ENCODE measurements around the gene C1QTNF3.
"Not testable (repeated sequence)": the region's sequence is repeated elsewhere in the genome, so short reads cannot be mapped to it uniquely, and the experiment has no call there.

The C1QTNF3 gene

DNA sequence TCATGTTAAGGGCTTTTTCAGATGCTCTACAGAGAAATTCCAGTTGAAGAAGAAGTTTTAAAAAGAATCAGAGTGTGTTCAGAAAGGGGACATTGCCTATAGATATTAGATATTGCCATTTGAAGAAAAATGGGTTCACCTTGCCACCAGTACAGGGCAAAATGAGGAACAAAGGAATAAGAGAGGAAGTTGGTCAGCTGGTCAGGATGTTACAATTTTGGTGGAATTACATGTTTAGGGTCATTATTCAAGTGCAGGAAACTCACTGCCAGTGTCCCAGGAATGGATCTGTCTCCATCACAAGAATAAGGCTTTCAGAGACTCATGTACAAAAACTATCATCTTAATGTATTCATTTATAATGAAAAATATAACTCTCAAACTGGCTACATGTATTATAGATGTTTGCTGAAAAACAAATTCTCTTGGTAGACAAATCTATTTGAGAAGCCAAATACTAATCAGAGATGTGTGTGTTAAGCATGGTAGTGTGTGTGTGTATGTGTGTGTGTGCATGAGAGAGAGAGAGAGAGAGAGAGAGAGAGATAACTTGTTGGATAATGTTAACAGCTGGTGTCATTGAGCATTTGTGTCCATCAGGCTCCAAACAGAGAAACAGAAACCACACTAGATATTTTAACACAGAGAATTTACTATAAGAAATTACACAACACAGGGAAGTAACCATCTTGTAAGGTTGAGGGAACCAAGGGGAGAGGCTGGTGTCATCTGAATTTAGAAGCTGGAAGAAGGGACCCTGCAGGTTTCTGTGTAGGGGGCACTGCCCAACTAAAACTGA, 5.0 kb upstream of the C1QTNF3 start:
- DNase-seq = no peak

DNA sequence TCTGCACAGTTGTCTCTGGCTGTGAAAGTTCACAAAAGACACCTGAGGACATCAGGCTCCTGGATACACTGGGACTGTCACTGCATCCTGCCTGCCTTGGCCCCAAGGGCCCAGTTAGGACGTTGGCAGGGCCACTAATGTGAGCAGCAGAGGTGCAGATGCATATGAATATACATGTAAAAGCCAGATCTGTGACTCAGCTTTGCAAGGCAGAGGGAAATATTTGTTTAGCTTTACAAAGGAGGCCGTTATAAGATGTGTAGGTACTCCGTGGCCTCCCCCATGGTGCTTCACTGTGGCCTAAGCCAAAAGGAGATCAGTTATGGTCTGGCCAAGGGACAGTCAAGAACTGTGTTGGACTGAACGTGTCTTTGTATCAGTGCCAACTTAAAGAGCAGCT, 4.1 kb upstream of the C1QTNF3 start:
- no peak for DNase-seq

DNA sequence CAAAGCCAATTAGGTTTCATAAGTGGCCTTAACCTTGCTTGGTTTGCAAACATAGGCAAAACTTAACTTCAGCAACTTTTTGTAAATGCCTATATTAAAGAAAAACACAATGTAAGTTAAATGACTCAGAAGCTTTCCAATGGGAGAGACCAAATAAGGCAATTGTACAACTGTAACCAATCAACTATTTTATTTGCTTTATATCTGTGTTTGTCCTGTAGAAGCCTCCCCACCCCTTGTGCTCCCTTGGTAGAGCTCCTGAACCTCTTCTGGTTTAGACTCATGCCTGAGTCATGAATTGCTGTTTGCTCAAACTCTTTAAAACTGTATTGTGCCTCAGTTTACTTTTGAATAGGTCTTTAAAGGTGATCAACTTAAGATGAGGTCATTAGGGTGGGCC, 3.0 kb upstream of the C1QTNF3 start:
- no peak for DNase-seq

DNA sequence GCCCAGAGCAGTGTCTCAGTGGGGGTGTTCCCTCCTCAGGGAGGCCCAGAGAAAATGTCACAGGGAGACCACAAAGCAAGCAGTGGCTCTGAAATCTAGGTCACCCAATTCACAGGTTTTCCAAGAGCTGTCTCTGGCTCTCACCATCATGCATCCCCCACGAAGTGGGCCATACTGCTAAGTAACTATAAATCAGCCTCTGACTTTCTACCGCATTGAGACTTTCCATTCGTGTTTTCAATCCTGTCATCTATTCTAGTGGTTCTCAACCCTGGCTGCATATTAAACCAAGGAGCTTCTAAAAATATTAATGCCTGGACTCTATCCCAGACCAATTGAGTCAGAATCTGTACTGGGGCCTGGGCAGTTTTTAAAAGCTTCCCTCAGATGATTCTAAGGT, 2.0 kb upstream of the C1QTNF3 start:
- no peak for DNase-seq

GRCh38 chr5:34042321-34042720, 692 bp downstream of the C1QTNF3 start:
- no peak for DNase-seq

GRCh38 chr5:34041247-34041972, 1.6 kb downstream of the C1QTNF3 start:
- no peak for DNase-seq

DNA sequence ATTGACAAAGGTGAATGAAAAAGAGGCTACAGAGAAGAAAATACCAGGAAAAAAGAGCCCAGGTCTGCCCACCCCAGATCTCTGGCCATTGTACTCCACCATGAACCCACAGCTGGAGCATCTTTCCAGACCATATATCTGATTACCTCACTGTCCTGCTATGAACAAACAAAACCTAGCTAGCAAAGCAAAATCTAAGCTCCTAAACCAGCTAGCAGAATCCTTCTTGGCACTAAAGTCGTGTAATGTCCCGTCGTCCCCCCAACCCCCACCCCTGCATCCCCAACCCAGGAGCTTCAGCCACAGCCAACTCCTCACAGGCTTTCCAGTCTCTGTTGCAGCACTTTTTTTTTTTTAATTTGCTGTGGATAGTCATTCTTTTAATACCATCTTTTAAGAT, 2.5 kb downstream of the C1QTNF3 start:
- no peak for DNase-seq

DNA sequence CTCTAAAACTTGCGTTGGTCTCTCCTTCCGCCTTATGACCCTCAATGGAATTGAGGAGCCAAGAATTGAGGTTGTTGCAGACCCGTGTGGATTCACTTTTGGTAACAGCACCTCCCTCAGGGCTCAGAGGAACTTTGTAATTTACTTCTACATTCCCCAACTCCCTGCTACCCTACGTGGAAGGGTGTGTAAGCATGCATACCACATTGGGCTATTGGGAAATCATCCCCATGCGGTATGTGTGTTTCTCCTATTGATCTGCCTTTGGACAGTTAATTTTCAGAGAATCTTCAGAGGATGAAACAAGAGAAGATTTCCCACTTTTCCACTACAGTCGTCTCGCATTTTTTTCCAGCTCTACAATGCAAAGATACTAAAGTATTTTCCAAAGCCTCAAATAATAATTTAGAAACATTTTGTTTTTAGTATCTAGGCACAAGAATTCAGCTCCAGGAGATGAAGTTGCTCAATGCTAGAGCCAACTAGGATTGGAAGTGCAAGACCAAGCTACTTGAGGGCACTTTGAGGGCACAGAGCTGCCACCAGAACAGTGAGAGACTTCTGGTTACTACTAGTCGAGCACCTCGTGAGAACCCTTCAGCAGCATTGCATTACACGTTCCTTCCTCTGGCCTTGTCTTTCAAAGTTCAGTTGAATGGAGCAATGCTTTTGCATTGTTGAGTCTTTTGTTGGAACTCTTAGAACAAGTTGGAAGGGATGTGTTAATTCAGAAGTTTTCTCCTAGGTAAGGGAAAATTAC, 3.4 kb downstream of the C1QTNF3 start:
- DNase-seq = no peak

GRCh38 chr5:34038838-34039237, 4.2 kb downstream of the C1QTNF3 start:
- no peak for DNase-seq

DNA sequence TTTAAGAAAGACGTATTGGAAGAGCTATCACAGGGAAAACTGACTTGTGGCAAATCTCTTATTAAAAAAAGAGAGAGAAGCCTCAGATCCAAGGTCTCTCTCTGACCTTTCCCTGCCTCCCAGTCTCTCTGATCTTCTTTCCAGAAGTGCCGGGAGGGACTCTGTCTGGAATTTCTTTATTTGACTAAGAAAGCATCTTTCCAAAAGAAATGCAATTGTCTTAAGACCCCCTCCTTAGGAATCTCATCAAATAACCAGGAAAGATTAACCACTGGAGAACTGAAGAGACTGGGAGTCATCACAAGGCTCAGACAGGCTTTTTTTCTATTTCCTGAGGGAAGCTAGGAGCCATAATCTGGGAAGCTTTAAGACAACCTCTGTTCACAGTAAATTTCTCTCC, 4.6 kb downstream of the C1QTNF3 start:
- DNase-seq = no peak

GRCh38 chr5:34037726-34038125, 5.3 kb downstream of the C1QTNF3 start:
- DNase-seq = no peak

DNA sequence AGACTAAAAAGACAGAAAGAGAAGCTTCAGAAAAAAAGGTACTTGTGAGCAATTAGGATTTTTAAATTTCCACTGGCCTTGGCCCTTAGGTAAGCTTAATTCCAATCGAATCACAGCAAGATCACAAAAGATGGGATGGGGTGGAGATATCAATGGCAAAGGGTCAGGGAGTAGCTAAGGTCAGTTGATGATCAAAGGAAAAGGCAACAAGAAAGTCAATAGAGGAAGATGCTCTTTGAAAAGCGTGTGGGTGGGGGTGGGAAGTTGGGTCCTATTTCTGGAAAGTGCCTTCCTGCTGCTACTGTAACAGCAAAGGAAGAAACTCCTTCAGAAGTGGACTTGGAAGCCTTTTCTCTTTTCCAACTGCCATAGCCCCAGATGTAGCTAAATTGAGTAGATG, 7.3 kb downstream of the C1QTNF3 start:
- DNase-seq = no peak

- no peak for DNase-seq
These were observed 8.3 kb downstream of the C1QTNF3 start for GRCh38 chr5:34034534-34035327.

DNA sequence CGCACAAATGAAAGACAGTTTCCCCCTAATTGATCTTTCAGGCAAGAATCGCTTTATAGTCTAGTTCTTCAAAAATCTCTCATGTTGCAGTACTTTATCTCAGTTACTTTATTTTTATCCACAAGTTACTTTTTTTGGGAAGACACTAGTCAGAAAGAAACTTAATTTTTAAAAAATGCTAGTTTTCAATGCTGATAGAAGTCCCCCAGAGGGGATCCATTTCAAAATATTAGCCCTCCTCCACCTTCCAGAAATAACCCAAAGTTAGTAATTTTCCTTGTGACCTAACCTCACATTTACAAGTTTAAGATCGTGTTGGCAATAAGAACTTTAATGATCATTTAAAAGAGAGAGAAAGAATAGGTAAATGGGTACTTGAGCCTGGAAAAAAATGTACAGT, 11.0 kb downstream of the C1QTNF3 start:
- DNase-seq = no peak

- DNase-seq = no peak
These were observed 11.9 kb downstream of the C1QTNF3 start for GRCh38 chr5:34031117-34031516.

GRCh38 chr5:34030585-34030984, 12.4 kb downstream of the C1QTNF3 start:
- DNase-seq = not testable (repeated sequence)

DNA sequence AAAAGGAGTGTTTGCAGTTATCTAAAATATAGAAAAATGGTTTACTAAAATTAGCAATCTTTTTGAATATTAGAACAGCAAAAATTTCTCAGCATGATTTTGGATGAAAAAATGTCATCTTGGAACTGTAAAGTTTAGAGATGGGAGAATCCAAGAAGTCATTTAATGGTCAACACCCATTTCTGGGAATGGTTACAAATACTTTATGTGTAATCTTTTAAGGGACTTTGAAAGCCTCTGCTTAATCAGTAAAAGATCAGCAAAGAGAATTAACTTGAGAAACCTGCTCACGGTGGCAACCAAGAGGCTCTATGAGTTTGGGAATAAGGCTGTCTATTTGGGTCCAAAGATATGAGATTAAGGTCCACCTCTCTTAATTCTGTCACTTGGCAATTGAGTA, 13.0 kb downstream of the C1QTNF3 start:
- no peak for DNase-seq

GRCh38 chr5:34028349-34028748, 14.7 kb downstream of the C1QTNF3 start:
- DNase-seq = no peak

DNA sequence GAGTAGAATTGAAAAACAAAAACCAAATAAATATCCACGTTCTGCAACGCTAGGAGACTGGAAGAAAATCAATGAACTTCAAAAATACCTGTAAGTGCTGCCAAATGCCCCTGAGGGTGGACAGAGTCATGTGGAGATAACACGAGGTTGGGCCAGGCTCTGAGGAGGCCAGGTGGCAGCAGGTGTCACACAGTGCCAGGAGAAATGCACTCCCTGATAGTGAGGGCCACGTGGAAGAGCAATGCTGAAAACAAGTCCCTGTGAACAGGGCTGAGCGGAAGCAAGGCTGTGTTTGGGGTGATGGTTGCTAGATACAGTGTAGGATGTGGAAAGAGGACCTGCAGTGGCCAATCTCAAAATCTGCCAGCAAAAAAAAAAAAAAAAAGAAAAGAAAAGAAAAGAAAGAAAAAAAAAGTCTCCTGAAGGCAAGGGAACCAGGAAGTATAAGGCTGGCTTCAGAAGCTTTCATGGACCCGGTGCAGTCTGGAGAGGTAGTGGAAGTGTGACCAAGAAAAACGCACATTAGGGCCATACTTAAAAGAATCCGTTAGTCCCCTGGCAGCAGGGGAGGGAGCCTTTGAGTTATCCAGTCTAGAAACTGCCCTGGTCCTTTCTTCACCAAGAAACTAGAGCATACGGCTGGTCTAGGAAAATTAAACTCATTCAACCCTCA, 16.8 kb downstream of the C1QTNF3 start:
- DNase-seq = no peak

DNA sequence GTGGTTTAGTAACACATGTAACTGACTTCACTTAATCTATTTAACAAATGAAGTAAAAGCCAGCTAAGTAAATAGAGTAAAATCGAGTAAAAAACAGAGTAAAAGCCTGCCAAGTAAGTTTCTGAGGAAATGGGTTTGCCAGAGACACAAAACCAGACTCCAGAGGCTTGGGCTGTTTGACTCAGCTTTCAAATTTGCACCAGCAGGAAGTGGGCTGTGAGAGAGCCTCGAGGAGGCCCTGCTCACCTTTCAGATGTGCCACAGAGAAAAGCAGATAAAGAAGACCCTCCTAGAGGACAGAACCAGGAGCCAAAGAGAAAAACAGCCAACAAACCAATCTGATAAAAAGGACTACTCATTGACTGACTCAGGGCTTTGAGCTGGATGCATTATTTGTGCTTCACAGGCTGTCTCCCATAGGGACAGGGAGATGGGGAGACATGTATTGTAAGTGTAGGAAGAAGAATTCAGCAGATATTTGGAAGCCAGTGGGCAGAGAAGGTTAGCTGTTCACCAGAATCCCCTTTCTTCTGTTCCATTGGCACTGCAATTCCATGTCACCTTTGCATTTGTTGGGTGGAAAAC, 20.8 kb downstream of the C1QTNF3 start:
- DNase-seq = no peak

DNA sequence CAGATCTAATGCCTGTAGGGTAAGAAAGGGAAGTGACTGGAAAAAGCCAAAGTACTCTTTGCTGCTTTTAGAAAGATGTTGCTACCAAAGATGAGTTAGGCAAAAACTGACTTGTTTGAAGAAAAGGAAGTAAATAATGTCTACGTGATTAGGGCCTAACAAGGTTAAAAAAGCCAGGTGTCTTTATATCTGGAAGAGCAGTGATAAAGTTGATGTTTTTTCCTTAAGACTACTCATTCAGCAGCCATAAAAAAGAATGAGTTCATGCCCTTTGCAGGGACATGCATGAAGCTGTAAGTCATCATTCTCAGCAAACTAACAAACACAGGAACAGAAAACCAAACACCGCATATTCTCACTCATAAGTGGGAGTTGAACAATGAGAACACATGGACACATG, 21.7 kb downstream of the C1QTNF3 start:
- no peak for DNase-seq

- no peak for DNase-seq
These were observed 22.3 kb downstream of the C1QTNF3 start for GRCh38 chr5:34020726-34021125.

Data from cortex of kidney (tissue), 1 donor.